K562 (cell line): Measurements from ENCODE around the gene RHD.
"Not testable (repeated sequence)": the region's sequence is repeated elsewhere in the genome, so short reads cannot be mapped to it uniquely, and the experiment has no call there.

Source experiments
- CTCF ChIP-seq, 3 experiments: IDR thresholded peaks in 2 of 3; conservative IDR thresholded peaks in 1 of 3; 2 replicates each; pipeline ENCODE4 v1.5.1; 2011 to 2012; ENCODE audit warnings: low read length in 3 of 3, mild to moderate bottlenecking in 3 of 3, control low read depth in 2 of 3, improper control_type of control experiment in 1 of 3, inconsistent platforms in 1 of 3, low read depth in 1 of 3, mixed read lengths in 1 of 3, moderate library complexity in 1 of 3; ENCODE audit not compliant: insufficient read depth in 2 of 3
- NR0B1 ChIP-seq: fragments of 450-650 bp; IDR thresholded peaks from one replicate; pipeline ENCODE4 v1.6.1; 2018; ENCODE audit warnings: mild to moderate bottlenecking, moderate library complexity; ENCODE audit not compliant: partially characterized antibody
- ZNF175 ChIP-seq: fragments of 200-800 bp; sonication (Bioruptor generic); IDR thresholded peaks from 2 replicates; pipeline ENCODE4 v1.6.1; 2016; ENCODE audit warnings: low read depth, mild to moderate bottlenecking, missing genetic modification characterization, missing compliant biosample characterization
- ZNF318 ChIP-seq, 2 experiments: fragments of 450-650 bp; IDR thresholded peaks; 2 replicates each; pipeline ENCODE4 v1.6.1; 2016; ENCODE audit warnings: mild to moderate bottlenecking in 2 of 2, borderline replicate concordance in 1 of 2, low read depth in 1 of 2, moderate library complexity in 1 of 2
- TF ChIP-seq, protein P1 (sequence below): fragments of 450-650 bp; IDR thresholded peaks from 2 replicates; pipeline ENCODE4 v1.6.1; 2017; ENCODE audit warnings: antibody characterized with exemption
- TF ChIP-seq, protein P2 (sequence below), 2 experiments: fragments of 450-650 bp in 1 of 2; sonication (generic) in 1 of 2; formaldehyde crosslinking in 1 of 2; IDR thresholded peaks in 1 of 2; conservative IDR thresholded peaks in 1 of 2; 2 replicates each; pipeline versions ENCODE4 v1.6.1 to v1.8.1; 2016 to 2023; ENCODE audit warnings: mild to moderate bottlenecking in 2 of 2, moderate library complexity in 2 of 2, inconsistent platforms in 1 of 2, missing genetic modification reagents in 1 of 2
- TF ChIP-seq, protein P3 (sequence below): sonication (generic); formaldehyde crosslinking; IDR thresholded peaks from 2 replicates; pipeline ENCODE4 v1.8.0; 2023; ENCODE audit warnings: missing genetic modification reagents, mild to moderate bottlenecking, borderline replicate concordance

DNA sequence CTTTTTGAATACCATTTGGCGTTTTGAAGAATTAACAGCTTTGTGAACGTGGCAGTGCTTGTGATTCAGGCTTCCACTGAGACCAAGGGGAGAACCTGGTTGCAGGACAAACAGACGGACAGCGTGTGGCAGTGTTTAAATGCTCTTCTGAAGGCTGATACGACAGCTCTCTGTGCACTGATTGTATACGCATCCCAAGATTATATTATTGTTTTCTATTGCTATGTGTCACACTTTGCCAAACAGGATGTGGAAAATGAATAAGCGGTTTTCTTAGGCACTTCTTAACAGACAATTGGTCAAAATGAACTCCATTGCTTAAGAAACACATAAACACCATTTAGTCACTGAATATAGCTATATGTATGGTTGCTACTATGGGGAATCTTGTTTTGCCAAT lies 12.5 kb upstream of the RHD start:
- not testable (repeated sequence) for TF ChIP-seq ZNF318 (IDR thresholded peaks at IDR 0.05; ENCODE audit: borderline replicate concordance in 1 of 2, low read depth in 1 of 2); NR0B1; ZNF175 (CRISPR knock-in tag)
- TF ChIP-seq CTCF (IDR thresholded peaks at IDR 0.05 in 2 of 3, conservative IDR thresholded peaks at IDR 0.05 in 1 of 3; ENCODE audit: insufficient read depth in 2 of 3, low read depth in 1 of 3, low read length in 3 of 3) = peak; percentile 31 to 46 (median 32); a peak in 2 of 6 replicates
- TF ChIP-seq, protein P1, sequence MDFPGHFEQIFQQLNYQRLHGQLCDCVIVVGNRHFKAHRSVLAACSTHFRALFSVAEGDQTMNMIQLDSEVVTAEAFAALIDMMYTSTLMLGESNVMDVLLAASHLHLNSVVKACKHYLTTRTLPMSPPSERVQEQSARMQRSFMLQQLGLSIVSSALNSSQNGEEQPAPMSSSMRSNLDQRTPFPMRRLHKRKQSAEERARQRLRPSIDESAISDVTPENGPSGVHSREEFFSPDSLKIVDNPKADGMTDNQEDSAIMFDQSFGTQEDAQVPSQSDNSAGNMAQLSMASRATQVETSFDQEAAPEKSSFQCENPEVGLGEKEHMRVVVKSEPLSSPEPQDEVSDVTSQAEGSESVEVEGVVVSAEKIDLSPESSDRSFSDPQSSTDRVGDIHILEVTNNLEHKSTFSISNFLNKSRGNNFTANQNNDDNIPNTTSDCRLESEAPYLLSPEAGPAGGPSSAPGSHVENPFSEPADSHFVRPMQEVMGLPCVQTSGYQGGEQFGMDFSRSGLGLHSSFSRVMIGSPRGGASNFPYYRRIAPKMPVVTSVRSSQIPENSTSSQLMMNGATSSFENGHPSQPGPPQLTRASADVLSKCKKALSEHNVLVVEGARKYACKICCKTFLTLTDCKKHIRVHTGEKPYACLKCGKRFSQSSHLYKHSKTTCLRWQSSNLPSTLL = not testable (repeated sequence)
- TF ChIP-seq, protein P2, sequence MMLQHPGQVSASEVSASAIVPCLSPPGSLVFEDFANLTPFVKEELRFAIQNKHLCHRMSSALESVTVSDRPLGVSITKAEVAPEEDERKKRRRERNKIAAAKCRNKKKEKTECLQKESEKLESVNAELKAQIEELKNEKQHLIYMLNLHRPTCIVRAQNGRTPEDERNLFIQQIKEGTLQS (IDR thresholded peaks at IDR 0.05) = not testable (repeated sequence)
- TF ChIP-seq, protein P2 (CRISPR knock-in tag; conservative IDR thresholded peaks at IDR 0.05) = not testable (repeated sequence)
- TF ChIP-seq, protein P3, sequence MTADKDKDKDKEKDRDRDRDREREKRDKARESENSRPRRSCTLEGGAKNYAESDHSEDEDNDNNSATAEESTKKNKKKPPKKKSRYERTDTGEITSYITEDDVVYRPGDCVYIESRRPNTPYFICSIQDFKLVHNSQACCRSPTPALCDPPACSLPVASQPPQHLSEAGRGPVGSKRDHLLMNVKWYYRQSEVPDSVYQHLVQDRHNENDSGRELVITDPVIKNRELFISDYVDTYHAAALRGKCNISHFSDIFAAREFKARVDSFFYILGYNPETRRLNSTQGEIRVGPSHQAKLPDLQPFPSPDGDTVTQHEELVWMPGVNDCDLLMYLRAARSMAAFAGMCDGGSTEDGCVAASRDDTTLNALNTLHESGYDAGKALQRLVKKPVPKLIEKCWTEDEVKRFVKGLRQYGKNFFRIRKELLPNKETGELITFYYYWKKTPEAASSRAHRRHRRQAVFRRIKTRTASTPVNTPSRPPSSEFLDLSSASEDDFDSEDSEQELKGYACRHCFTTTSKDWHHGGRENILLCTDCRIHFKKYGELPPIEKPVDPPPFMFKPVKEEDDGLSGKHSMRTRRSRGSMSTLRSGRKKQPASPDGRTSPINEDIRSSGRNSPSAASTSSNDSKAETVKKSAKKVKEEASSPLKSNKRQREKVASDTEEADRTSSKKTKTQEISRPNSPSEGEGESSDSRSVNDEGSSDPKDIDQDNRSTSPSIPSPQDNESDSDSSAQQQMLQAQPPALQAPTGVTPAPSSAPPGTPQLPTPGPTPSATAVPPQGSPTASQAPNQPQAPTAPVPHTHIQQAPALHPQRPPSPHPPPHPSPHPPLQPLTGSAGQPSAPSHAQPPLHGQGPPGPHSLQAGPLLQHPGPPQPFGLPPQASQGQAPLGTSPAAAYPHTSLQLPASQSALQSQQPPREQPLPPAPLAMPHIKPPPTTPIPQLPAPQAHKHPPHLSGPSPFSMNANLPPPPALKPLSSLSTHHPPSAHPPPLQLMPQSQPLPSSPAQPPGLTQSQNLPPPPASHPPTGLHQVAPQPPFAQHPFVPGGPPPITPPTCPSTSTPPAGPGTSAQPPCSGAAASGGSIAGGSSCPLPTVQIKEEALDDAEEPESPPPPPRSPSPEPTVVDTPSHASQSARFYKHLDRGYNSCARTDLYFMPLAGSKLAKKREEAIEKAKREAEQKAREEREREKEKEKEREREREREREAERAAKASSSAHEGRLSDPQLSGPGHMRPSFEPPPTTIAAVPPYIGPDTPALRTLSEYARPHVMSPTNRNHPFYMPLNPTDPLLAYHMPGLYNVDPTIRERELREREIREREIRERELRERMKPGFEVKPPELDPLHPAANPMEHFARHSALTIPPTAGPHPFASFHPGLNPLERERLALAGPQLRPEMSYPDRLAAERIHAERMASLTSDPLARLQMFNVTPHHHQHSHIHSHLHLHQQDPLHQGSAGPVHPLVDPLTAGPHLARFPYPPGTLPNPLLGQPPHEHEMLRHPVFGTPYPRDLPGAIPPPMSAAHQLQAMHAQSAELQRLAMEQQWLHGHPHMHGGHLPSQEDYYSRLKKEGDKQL (CRISPR knock-in tag) = not testable (repeated sequence)
